ENCODE data around the gene CYP3A5. TPM values are rescaled to one million over a fixed set of nuclear protein-coding genes. Genes with fewer than 3 reads are reported as not detected.

CYP3A5 gene
- total and polyA plus RNA-seq, 9 of the 15 experiments (the other 6 are each of a cell fraction or from before 2014, with no cell fraction given), result 0.73 to 2.8 (median 1.5) TPM

DNA sequence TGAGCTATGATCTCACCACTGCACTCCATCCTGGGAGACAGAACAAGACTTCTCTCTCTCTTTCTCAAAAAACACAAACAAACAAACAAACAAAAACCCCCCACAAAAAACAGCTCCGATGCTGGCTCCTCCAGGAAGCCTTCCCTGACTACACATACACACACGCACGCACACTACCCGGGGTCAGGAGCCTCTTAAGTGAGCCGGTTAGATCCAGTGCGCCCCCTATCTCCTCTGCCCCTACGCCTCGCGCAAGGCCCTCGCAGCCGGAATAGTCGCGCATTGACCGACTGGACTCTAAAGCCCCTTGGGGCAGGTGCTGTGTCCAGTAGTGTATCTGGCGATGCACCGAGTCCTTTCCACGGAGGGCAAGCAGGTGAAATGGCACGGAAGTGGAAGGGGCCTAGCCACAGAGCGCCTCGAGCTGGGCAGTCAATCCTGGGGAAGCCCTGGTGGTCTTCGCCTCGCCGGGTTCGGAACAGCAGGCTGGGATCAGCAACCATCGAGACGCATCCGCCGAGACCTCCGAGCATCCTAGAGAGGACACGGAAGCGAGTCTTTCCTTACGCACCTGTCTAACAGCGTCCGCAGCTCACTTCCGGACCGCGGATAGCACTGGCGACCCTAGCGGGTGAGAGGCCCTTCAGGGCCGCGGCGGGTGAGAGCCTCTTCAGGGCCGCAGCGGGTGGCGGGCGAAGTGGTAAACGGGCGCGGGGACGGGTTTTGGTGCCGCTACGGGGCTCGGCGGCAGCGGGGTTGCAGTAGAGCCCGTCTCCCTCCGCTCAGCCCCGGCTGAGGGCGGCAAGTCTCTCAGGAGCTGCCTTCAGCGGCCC lies 63.2 kb downstream of the CYP3A5 start, which contains the start of gene ZSCAN25:
ZSCAN25 (plus strand) TSS at position 588 of the 833 bp plus-strand sequence. CDS start 2,661 bp downstream, outside the sequence.
- Histone ChIP-seq H4K20me1 (replicated peaks; ENCODE audit: control insufficient read depth, insufficient read depth, low read length) (peaks cover 5% of the 10 kb centered on the region; the same call in 1 of the 2 replicates), H3K4me2 (ENCODE audit: insufficient read depth, low read length) (peak within 1 kb of the TSS; percentile 98), H3K9ac (ENCODE audit: insufficient read depth in 1 of 2, low read depth in 2 of 2, low read length in 2 of 2) (peak within 1 kb of the TSS; percentile 91 to 100), H3K27me3 (ENCODE audit: control insufficient read depth in 2 of 2, insufficient read depth in 2 of 2, low read length in 2 of 2) (peaks cover 0 to 2% of the 10 kb centered on the region in 2 experiments; a peak in 1 of 5 replicates), H3K4me3 (peak within 1 kb of the TSS; percentile 84), H3K36me3 (ENCODE audit: control insufficient read depth, insufficient read depth, low read length) (peaks cover 37% of the 10 kb centered on the region), H3K4me1 (replicated peaks in 1 of 2; ENCODE audit: control insufficient read depth in 2 of 2, insufficient read depth in 2 of 2, low read length in 2 of 2) (peaks cover 9 to 20% of the 10 kb centered on the region in 2 experiments; a peak in 4 of 5 replicates), H3K79me2 (ENCODE audit: control insufficient read depth, insufficient read depth, low read length) (peaks cover 16% of the 10 kb centered on the region), H3K9me1 (ENCODE audit: control insufficient read depth, insufficient read depth, low read length) (no peaks in the 10 kb centered on the region), H3K9me3 (replicated peaks; ENCODE audit: control insufficient read depth, insufficient read depth, low read depth, low read length) (peaks cover 3% of the 10 kb centered on the region; the same call in 1 of the 2 replicates), H3K27ac (ENCODE audit: extremely low read depth, low read depth, low read length) (peak within 1 kb of the TSS; percentile 85), H2AFZ (ENCODE audit: low read depth, low read length) (peak within 1 kb of the TSS; percentile 100)
- under 1% methylated on average over 59 of the region's 60 CpGs for WGBS (ENCODE audit: insufficient coverage, low coverage, missing lambda C conversion rate)
- POLR2A ChIA-PET, result interaction anchor here (0.6 to 3.5 kb wide), 14 partner anchors 10 to 625 kb away, joined by 3 to 29 read pairs (median 4); partner anchors contain the start of genes TMEM225B, TRIM4, ZKSCAN5 and ZNF655
- intact Hi-C loops (cut with micrococcal nuclease) (loop anchor here (1.0 to 2.0 kb wide), 3 partner anchors 58 to 110 kb away; partner anchors contain the start of gene ZNF655), in situ Hi-C loops (cut with MboI) (no loop called here)
- no TSS peak for BruUV-seq (replicated peaks)
- DNase-seq (ENCODE audit: extremely low read depth in 1 of 4, low spot score in 3 of 4) (peak; percentile 96 to 98 (median 96)), FAIRE-seq (peak; percentile 97), ATAC-seq (peak; percentile 97)
- CTCF ChIA-PET (ENCODE audit: low intra/inter-chr PET ratio), result no interaction called here
- TF ChIP-seq STAT6 (CRISPR knock-in tag; IDR thresholded peaks at IDR 0.05) (peak; percentile 98), SIN3A (IDR thresholded peaks at IDR 0.05; ENCODE audit: borderline replicate concordance in 2 of 2, control insufficient read depth in 1 of 2, low read depth in 2 of 2, low read length in 2 of 2) (peak; percentile 71 to 93; a peak in 3 of 4 replicates), ZNF324 (CRISPR knock-in tag; IDR thresholded peaks at IDR 0.05) (no peak), PTTG1 (tag; IDR thresholded peaks at IDR 0.05; ENCODE audit: low read depth) (no peak), ZNF3 (CRISPR knock-in tag; IDR thresholded peaks at IDR 0.05) (no peak), CHD2 (IDR thresholded peaks at IDR 0.05; ENCODE audit: low read depth, low read length) (0 out of 2 replicates have a peak, but pooled peaks have one; percentile 8)
- TF ChIP-seq, protein P1, sequence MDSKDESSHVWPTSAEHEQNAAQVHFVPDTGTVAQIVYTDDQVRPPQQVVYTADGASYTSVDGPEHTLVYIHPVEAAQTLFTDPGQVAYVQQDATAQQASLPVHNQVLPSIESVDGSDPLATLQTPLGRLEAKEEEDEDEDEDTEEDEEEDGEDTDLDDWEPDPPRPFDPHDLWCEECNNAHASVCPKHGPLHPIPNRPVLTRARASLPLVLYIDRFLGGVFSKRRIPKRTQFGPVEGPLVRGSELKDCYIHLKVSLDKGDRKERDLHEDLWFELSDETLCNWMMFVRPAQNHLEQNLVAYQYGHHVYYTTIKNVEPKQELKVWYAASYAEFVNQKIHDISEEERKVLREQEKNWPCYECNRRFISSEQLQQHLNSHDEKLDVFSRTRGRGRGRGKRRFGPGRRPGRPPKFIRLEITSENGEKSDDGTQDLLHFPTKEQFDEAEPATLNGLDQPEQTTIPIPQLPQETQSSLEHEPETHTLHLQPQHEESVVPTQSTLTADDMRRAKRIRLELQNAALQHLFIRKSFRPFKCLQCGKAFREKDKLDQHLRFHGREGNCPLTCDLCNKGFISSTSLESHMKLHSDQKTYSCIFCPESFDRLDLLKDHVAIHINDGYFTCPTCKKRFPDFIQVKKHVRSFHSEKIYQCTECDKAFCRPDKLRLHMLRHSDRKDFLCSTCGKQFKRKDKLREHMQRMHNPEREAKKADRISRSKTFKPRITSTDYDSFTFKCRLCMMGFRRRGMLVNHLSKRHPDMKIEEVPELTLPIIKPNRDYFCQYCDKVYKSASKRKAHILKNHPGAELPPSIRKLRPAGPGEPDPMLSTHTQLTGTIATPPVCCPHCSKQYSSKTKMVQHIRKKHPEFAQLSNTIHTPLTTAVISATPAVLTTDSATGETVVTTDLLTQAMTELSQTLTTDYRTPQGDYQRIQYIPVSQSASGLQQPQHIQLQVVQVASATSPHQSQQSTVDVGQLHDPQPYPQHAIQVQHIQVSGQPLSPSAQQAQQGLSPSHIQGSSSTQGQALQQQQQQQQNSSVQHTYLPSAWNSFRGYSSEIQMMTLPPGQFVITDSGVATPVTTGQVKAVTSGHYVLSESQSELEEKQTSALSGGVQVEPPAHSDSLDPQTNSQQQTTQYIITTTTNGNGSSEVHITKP (IDR thresholded peaks at IDR 0.05; ENCODE audit: partially characterized antibody), result peak; percentile 25
- TF ChIP-seq, protein P2, sequence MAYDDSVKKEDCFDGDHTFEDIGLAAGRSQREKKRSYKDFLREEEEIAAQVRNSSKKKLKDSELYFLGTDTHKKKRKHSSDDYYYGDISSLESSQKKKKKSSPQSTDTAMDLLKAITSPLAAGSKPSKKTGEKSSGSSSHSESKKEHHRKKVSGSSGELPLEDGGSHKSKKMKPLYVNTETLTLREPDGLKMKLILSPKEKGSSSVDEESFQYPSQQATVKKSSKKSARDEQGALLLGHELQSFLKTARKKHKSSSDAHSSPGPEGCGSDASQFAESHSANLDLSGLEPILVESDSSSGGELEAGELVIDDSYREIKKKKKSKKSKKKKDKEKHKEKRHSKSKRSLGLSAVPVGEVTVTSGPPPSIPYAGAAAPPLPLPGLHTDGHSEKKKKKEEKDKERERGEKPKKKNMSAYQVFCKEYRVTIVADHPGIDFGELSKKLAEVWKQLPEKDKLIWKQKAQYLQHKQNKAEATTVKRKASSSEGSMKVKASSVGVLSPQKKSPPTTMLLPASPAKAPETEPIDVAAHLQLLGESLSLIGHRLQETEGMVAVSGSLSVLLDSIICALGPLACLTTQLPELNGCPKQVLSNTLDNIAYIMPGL (CRISPR knock-in tag; IDR thresholded peaks at IDR 0.05), result peak; percentile 95
- TF ChIP-seq, protein P3, sequence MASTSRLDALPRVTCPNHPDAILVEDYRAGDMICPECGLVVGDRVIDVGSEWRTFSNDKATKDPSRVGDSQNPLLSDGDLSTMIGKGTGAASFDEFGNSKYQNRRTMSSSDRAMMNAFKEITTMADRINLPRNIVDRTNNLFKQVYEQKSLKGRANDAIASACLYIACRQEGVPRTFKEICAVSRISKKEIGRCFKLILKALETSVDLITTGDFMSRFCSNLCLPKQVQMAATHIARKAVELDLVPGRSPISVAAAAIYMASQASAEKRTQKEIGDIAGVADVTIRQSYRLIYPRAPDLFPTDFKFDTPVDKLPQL (IDR thresholded peaks at IDR 0.05; ENCODE audit: extremely low read depth, insufficient read length), result no peak

All from K562 (cell line).